OCI-LY7 (cell line): ENCODE data around the gene STMN3.

Source experiments
- CTCF ChIP-seq: fragments of 200-600 bp; sonication (generic); conservative IDR thresholded peaks from 2 replicates; pipeline ENCODE4 v1.5.1; 2014; ENCODE audit warnings: mild to moderate bottlenecking, antibody characterized with exemption, low read length, moderate library complexity, mixed read lengths
- EZH2phosphoT487 ChIP-seq: fragments of 200-600 bp; sonication (generic); IDR thresholded peaks from 2 replicates; pipeline ENCODE4 v1.6.1; 2018; ENCODE audit warnings: low read depth, borderline replicate concordance, mild to moderate bottlenecking, mixed run types, antibody characterized with exemption, low read length, moderate library complexity, mixed read lengths

DNA sequence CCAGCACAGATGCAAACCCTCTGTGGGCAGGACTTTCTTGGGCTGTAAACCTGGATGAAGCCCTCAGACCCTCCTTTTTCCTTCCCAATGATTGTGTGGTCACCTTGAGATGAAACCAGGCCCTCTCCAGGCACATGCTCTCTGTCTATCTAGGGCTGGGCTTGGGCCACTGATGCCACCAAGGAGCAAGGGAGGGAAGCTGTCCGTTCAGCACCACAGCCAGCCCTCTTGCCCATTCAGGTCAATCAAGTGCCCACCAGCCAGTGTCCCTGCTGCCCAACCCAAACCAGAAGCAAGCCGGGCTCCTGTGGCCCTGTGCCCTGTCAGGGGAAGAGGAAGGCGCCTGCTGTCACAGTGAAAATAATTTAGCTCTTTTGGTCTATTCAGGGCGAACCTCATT, 8.0 kb downstream of the STMN3 start:
- no peak for TF ChIP-seq EZH2phosphoT487
- no peak for TF ChIP-seq CTCF
